GM12878 (cell line): ENCODE results near the gene SUOX. TPM values are rescaled to one million over a fixed set of nuclear protein-coding genes. Genes with fewer than 3 reads are reported as not detected.

ENCODE experiments used
- ATAC-seq: fragments of 200-7000 bp; cut with Tn5 transposase; 3 replicates; pipeline ENCODE4 v1.9.1; 2020; ENCODE audit warnings: mild to moderate bottlenecking, moderate library complexity
- BruUV-seq: library from RNA; stranded (reverse); fragments of 400-500 nt; replicated peaks from 2 replicates; lab custom pipeline; 2021; lab: Mats Ljungman, UMichigan
- CTCF ChIA-PET: fragments of 300-600 bp; sonication (Branson Sonifier 250); formaldehyde crosslinking; extraction: SDS; loops from one replicate; lab custom pipeline; 2021; ENCODE audit warnings: inconsistent platforms; lab: Yijun Ruan, JAX
- POLR2A ChIA-PET: fragments of 350-600 bp; formaldehyde crosslinking; extraction: SDS; loops from one replicate; lab custom pipeline; 2021; ENCODE audit warnings: inconsistent platforms; lab: Charles Lee
- RAD21 ChIA-PET: fragments of 300-600 bp; sonication (Branson Sonifier 250); formaldehyde crosslinking; loops from one replicate; lab custom pipeline; 2023; ENCODE audit warnings: antibody characterized with exemption; ENCODE audit not compliant: unreplicated experiment; lab: Charles Lee
- SMC1A ChIA-PET: fragments of 300-600 bp; sonication (Branson Sonifier 250); formaldehyde crosslinking; loops from one replicate; lab custom pipeline; 2023; ENCODE audit not compliant: unreplicated experiment, uncharacterized antibody; lab: Charles Lee
- DNase-seq: peaks from one replicate; pipeline ENCODE4 v3.0.0-alpha.2; 2011; ENCODE audit warnings: low read depth, low spot score
- FAIRE-seq: peaks from 3 replicates; lab custom pipeline; 2011; peaks lifted over from hg19 to GRCh38; lab: Jason Lieb, UNC
- H2AFZ ChIP-seq: 2 replicates; pipeline ENCODE4 v1.6.0; 2011; ENCODE audit warnings: low read depth, low read length, control low read depth; ENCODE audit not compliant: control insufficient read depth
- H3K27ac ChIP-seq: 2 replicates; pipeline ENCODE4 v1.5.1; 2011; ENCODE audit warnings: control low read depth; ENCODE audit not compliant: control insufficient read depth, insufficient read depth
- H3K27me3 ChIP-seq, 2 experiments: replicated peaks in 1 of 2; 2 replicates each; pipeline versions ENCODE4 v1.6.0 to v1.6.1; 2011; ENCODE audit warnings: low read length in 1 of 2; ENCODE audit not compliant: control insufficient read depth in 2 of 2, insufficient read depth in 2 of 2
- H3K36me3 ChIP-seq, 2 experiments: 2 replicates each; pipeline ENCODE4 v1.5.1; 2011; ENCODE audit warnings: low read length in 1 of 2; ENCODE audit not compliant: control insufficient read depth in 2 of 2, insufficient read depth in 2 of 2
- H3K4me1 ChIP-seq: 2 replicates; pipeline ENCODE4 v1.6.1; 2011; ENCODE audit warnings: mild to moderate bottlenecking, low read length, moderate library complexity, mixed read lengths; ENCODE audit not compliant: control insufficient read depth, insufficient read depth
- H3K4me2 ChIP-seq: 2 replicates; pipeline ENCODE4 v1.6.0; 2011; ENCODE audit warnings: control low read depth; ENCODE audit not compliant: control insufficient read depth, insufficient read depth
- H3K4me3 ChIP-seq: fragments of 200-600 bp; sonication (generic); 2 replicates; pipeline ENCODE4 v1.5.1; 2016
- H3K79me2 ChIP-seq: 2 replicates; pipeline ENCODE4 v1.6.0; 2011; ENCODE audit warnings: low read length; ENCODE audit not compliant: control insufficient read depth, insufficient read depth
- H3K9ac ChIP-seq: 2 replicates; pipeline ENCODE4 v1.8.0; 2011; ENCODE audit warnings: low read length, control low read depth, mixed read lengths; ENCODE audit not compliant: control insufficient read depth, insufficient read depth
- H3K9me3 ChIP-seq: replicated peaks from 3 replicates; pipeline ENCODE4 v1.5.1; 2011; ENCODE audit warnings: mild to moderate bottlenecking, low read length; ENCODE audit not compliant: control insufficient read depth, insufficient read depth
- H4K20me1 ChIP-seq: 2 replicates; pipeline ENCODE4 v1.6.0; 2011; ENCODE audit not compliant: control insufficient read depth, insufficient read depth
- ATF7 ChIP-seq: fragments of 450-650 bp; IDR thresholded peaks from 2 replicates; pipeline ENCODE4 v1.6.1; 2016; ENCODE audit warnings: low read depth, mild to moderate bottlenecking
- CREB1 ChIP-seq: IDR thresholded peaks from 2 replicates; pipeline ENCODE4 v1.6.1; 2012; ENCODE audit warnings: low read depth, mild to moderate bottlenecking, inconsistent platforms
- ESRRA ChIP-seq: IDR thresholded peaks from 2 replicates; pipeline ENCODE4 v1.6.1; 2012; ENCODE audit warnings: mild to moderate bottlenecking, low read length, improper control_type of control experiment
- FOXM1 ChIP-seq: IDR thresholded peaks from 2 replicates; pipeline ENCODE4 v1.6.1; 2012; ENCODE audit warnings: low read depth, mild to moderate bottlenecking, inconsistent platforms, low read length, moderate library complexity
- JUND ChIP-seq: IDR thresholded peaks from 2 replicates; pipeline ENCODE4 v1.6.1; 2012; ENCODE audit warnings: low read depth, mild to moderate bottlenecking, low read length, improper control_type of control experiment, moderate library complexity
- POU2F2 ChIP-seq: IDR thresholded peaks from 3 replicates; pipeline ENCODE4 v1.6.1; 2011; ENCODE audit warnings: low read depth, mild to moderate bottlenecking, low read length, borderline replicate concordance
- RUNX3 ChIP-seq: IDR thresholded peaks from 2 replicates; pipeline ENCODE4 v1.6.1; 2012; ENCODE audit warnings: low read length, inconsistent platforms
- TAF1 ChIP-seq: IDR thresholded peaks from 2 replicates; pipeline ENCODE4 v1.6.1; 2011; ENCODE audit warnings: mild to moderate bottlenecking, low read depth, low read length, borderline replicate concordance
- WGBS: methylation state at CpG from one replicate; pipeline ENCODE4 v1.1.6; 2016; ENCODE audit warnings: low lambda C conversion rate; ENCODE audit not compliant: insufficient replicate concordance, insufficient coverage; ENCODE audit errors: missing lambda C conversion rate; 5-methylcytosine and 5-hydroxymethylcytosine counted together
- in situ Hi-C: fragments of 300-500 bp; cut with MboI; formaldehyde crosslinking; loops from 9 replicates; pipeline ENCODE4 v1.14.3; 2018; ENCODE audit warnings: mixed read lengths
- intact Hi-C: fragments of 100-400 bp; cut with micrococcal nuclease; formaldehyde crosslinking; loops from one replicate; pipeline ENCODE4 v1.14.2; 2022; ENCODE audit not compliant: unreplicated experiment
- polyA plus RNA-seq, 11 experiments: library from polyadenylated mRNA; depleted of rRNA in 4 of 11; unstranded in 6 of 11; stranded (reverse) in 5 of 11; fragments of >200 nt; fragmentation: Nextera tagmentation in 4 of 11; fragmentation: Illumina TruSeq in 1 of 11; extraction: Ambion mirVana in 4 of 11; extraction: Trizol in 1 of 11; gene quantifications; 1 replicate in 1 of 11; 2 replicates in 10 of 11; pipeline versions ENCODE4 v1.2.1 to v1.2.3, GENCODE V29; 2011 to 2016; ENCODE audit warnings: inconsistent platforms in 2 of 11, missing spikeins in 2 of 11, low read depth in 1 of 11
- total RNA-seq, 4 experiments: library from RNA; depleted of rRNA in 3 of 4; stranded (reverse); fragments of >200 nt in 3 of 4; fragmentation: Illumina TruSeq in 1 of 4; extraction: Trizol in 1 of 4; gene quantifications; 2 replicates each; pipeline versions ENCODE4 v1.2.1 to v1.2.3, GENCODE V29; 2013 to 2021
- TF ChIP-seq, protein P1 (sequence below): fragments of 450-650 bp; IDR thresholded peaks from 2 replicates; pipeline ENCODE4 v1.6.1; 2016; ENCODE audit warnings: mild to moderate bottlenecking
- TF ChIP-seq, protein P2 (sequence below): IDR thresholded peaks from 2 replicates; pipeline ENCODE4 v1.6.1; 2012; ENCODE audit warnings: low read depth, low read length, improper control_type of control experiment
- TF ChIP-seq, protein P3 (sequence below): fragments of 450-650 bp; conservative IDR thresholded peaks from 2 replicates; pipeline ENCODE4 v1.6.1; 2017; ENCODE audit warnings: mild to moderate bottlenecking, moderate library complexity
- TF ChIP-seq, protein P4 (sequence below): fragments of 450-650 bp; IDR thresholded peaks from 2 replicates; pipeline ENCODE4 v1.6.1; 2016; ENCODE audit warnings: mild to moderate bottlenecking

The SUOX gene
- total and polyA plus RNA-seq, 10 of the 15 experiments (the other 5 are each of a cell fraction or from before 2014, with no cell fraction given): 5.1 to 18.8 (median 13.4) TPM

DNA sequence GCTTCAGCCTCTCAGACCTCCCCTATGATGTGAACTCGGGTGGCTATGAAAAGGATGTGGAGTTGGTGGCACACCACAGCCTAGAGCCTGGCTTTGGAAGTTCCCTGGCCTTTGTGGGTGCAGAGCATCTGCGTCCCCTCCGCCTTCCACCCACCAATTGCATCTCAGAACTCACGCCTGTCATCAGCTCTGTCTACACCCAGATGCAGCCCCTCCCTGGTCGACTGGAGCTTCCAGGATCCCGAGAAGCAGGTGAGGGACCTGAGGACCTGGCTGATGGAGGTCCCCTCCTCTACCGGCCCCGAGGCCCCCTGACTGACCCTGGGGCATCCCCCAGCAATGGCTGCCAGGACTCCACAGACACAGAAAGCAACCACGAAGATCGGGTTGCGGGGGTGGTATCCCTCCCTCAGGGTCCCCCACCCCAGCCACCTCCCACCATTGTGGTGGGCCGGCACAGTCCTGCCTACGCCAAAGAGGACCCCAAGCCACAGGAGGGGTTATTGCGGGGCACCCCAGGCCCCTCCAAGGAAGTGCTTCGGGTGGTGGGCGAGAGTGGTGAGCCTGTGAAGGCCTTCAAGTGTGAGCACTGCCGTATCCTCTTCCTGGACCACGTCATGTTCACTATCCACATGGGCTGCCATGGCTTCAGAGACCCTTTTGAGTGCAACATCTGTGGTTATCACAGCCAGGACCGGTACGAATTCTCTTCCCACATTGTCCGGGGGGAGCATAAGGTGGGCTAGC is 37.7 kb downstream of the SUOX start:
- intact Hi-C loops: no loop called here
- Histone ChIP-seq H3K27me3 (no peaks in the 10 kb centered on the region), H3K4me3 (no peak overlapping the region), H3K9me3 (no peaks in the 10 kb centered on the region), H4K20me1 (no peaks in the 10 kb centered on the region), H3K9ac (no peak overlapping the region), H3K36me3 (no peaks in the 10 kb centered on the region), H3K27ac (no peak overlapping the region), H2AFZ (no peak overlapping the region), H3K4me2 (no peak overlapping the region), H3K79me2 (no peaks in the 10 kb centered on the region), H3K4me1 (no peaks in the 10 kb centered on the region; the same call in 1 of the 2 replicates)
- no peak for FAIRE-seq
- in situ Hi-C loops: loop anchor here (5.0 kb wide), 1 partner anchor 297 kb away; no protein-coding TSS in a partner anchor
- DNase-seq: no peak
- BruUV-seq: no TSS peak
- no peak for ATAC-seq
- ChIA-PET RAD21 (no interaction called here), POLR2A (no interaction called here), SMC1A (interaction anchor here (1.2 kb wide), 1 partner anchor 39 kb away, joined by 3 read pairs; no protein-coding TSS in a partner anchor), CTCF (interaction anchor here (1.6 to 1.8 kb wide), 2 partner anchors 37 to 296 kb away, joined by 5 read pairs; partner anchors contain the start of gene SUOX)
- WGBS: 70% methylated on average over 21 of the region's 21 CpGs
- TF ChIP-seq, protein P1, sequence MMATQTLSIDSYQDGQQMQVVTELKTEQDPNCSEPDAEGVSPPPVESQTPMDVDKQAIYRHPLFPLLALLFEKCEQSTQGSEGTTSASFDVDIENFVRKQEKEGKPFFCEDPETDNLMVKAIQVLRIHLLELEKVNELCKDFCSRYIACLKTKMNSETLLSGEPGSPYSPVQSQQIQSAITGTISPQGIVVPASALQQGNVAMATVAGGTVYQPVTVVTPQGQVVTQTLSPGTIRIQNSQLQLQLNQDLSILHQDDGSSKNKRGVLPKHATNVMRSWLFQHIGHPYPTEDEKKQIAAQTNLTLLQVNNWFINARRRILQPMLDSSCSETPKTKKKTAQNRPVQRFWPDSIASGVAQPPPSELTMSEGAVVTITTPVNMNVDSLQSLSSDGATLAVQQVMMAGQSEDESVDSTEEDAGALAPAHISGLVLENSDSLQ: no peak
- TF ChIP-seq JUND: no peak
- no peak for TF ChIP-seq ATF7
- no peak for TF ChIP-seq TAF1
- no peak for TF ChIP-seq CREB1
- TF ChIP-seq, protein P2, sequence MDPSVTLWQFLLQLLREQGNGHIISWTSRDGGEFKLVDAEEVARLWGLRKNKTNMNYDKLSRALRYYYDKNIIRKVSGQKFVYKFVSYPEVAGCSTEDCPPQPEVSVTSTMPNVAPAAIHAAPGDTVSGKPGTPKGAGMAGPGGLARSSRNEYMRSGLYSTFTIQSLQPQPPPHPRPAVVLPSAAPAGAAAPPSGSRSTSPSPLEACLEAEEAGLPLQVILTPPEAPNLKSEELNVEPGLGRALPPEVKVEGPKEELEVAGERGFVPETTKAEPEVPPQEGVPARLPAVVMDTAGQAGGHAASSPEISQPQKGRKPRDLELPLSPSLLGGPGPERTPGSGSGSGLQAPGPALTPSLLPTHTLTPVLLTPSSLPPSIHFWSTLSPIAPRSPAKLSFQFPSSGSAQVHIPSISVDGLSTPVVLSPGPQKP: no peak
- no peak for TF ChIP-seq POU2F2
- TF ChIP-seq ESRRA: no peak
- no peak for TF ChIP-seq FOXM1
- TF ChIP-seq RUNX3: no peak
- TF ChIP-seq, protein P3, sequence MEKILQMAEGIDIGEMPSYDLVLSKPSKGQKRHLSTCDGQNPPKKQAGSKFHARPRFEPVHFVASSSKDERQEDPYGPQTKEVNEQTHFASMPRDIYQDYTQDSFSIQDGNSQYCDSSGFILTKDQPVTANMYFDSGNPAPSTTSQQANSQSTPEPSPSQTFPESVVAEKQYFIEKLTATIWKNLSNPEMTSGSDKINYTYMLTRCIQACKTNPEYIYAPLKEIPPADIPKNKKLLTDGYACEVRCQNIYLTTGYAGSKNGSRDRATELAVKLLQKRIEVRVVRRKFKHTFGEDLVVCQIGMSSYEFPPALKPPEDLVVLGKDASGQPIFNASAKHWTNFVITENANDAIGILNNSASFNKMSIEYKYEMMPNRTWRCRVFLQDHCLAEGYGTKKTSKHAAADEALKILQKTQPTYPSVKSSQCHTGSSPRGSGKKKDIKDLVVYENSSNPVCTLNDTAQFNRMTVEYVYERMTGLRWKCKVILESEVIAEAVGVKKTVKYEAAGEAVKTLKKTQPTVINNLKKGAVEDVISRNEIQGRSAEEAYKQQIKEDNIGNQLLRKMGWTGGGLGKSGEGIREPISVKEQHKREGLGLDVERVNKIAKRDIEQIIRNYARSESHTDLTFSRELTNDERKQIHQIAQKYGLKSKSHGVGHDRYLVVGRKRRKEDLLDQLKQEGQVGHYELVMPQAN: no peak
- TF ChIP-seq, protein P4, sequence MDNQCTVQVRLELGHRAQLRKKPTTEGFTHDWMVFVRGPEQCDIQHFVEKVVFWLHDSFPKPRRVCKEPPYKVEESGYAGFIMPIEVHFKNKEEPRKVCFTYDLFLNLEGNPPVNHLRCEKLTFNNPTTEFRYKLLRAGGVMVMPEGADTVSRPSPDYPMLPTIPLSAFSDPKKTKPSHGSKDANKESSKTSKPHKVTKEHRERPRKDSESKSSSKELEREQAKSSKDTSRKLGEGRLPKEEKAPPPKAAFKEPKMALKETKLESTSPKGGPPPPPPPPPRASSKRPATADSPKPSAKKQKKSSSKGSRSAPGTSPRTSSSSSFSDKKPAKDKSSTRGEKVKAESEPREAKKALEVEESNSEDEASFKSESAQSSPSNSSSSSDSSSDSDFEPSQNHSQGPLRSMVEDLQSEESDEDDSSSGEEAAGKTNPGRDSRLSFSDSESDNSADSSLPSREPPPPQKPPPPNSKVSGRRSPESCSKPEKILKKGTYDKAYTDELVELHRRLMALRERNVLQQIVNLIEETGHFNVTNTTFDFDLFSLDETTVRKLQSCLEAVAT: no peak
